ENCODE measurements around the gene RNF144A. TPM values are rescaled to one million over a fixed set of nuclear protein-coding genes. Genes with fewer than 3 reads are reported as not detected.

Gene RNF144A
- total RNA-seq, 1 donor from 2014 or later = 22.2 TPM

GRCh38 chr2:7040547-7040946, 123.3 kb downstream of the RNF144A start:
- DNase-seq (ENCODE audit: low spot score) = no peak

GRCh38 chr2:7041421-7041820, 124.2 kb downstream of the RNF144A start:
- DNase-seq (ENCODE audit: low spot score) = no peak

- DNase-seq (ENCODE audit: low spot score) = no peak
These were observed 126.5 kb downstream of the RNF144A start for GRCh38 chr2:7043690-7044089.

GRCh38 chr2:7044253-7045250, 127.3 kb downstream of the RNF144A start:
- DNase-seq (ENCODE audit: low spot score) = no peak

GRCh38 chr2:7045601-7046590, 128.7 kb downstream of the RNF144A start:
- DNase-seq (ENCODE audit: low spot score) = no peak

GRCh38 chr2:7047661-7048060, 130.4 kb downstream of the RNF144A start:
- no peak for DNase-seq (ENCODE audit: low spot score)

- DNase-seq (ENCODE audit: low spot score) = no peak
These were observed 131.6 kb downstream of the RNF144A start for GRCh38 chr2:7048762-7049294.

GRCh38 chr2:7052404-7052803, 135.2 kb downstream of the RNF144A start:
- no peak for DNase-seq (ENCODE audit: low spot score)

GRCh38 chr2:7053650-7054265, 136.5 kb downstream of the RNF144A start:
- no peak for DNase-seq (ENCODE audit: low spot score)

GRCh38 chr2:7057865-7058400, 140.7 kb downstream of the RNF144A start:
- no peak for DNase-seq (ENCODE audit: low spot score)

- no peak for DNase-seq (ENCODE audit: low spot score)
These were observed 142.9 kb downstream of the RNF144A start for GRCh38 chr2:7060156-7060555.

- DNase-seq (ENCODE audit: low spot score) = no peak
These were observed 143.6 kb downstream of the RNF144A start for GRCh38 chr2:7060631-7061449.

GRCh38 chr2:7061450-7061789, 144.2 kb downstream of the RNF144A start:
- no peak for DNase-seq (ENCODE audit: low spot score)

- DNase-seq (ENCODE audit: low spot score) = no peak
These were observed 144.7 kb downstream of the RNF144A start for GRCh38 chr2:7061921-7062320.

GRCh38 chr2:7063789-7064188, 146.6 kb downstream of the RNF144A start:
- DNase-seq (ENCODE audit: low spot score) = no peak

- DNase-seq (ENCODE audit: low spot score) = no peak
These were observed 151.2 kb downstream of the RNF144A start for GRCh38 chr2:7068457-7068856.

- DNase-seq (ENCODE audit: low spot score) = no peak
These were observed 153.3 kb downstream of the RNF144A start for GRCh38 chr2:7070483-7070882.

GRCh38 chr2:7071154-7071553, 153.9 kb downstream of the RNF144A start:
- no peak for DNase-seq (ENCODE audit: low spot score)

GRCh38 chr2:7071916-7072556, 154.8 kb downstream of the RNF144A start:
- DNase-seq (ENCODE audit: low spot score) = no peak
